RWPE2 (cell line): Measurements from ENCODE around the gene MAPK8IP3.

ENCODE experiments used
- ATAC-seq: fragments of 200-7000 bp; cut with Tn5 transposase; 3 replicates; pipeline ENCODE4 v1.9.1; 2021; ENCODE audit warnings: low read depth
- DNase-seq: peaks from one replicate; pipeline ENCODE4 v3.0.0-alpha.2; 2020; ENCODE audit warnings: low spot score
- H3K27ac ChIP-seq: fragments of 450-650 bp; 2 replicates; pipeline ENCODE4 v1.5.1; 2017; ENCODE audit warnings: mild to moderate bottlenecking; ENCODE audit not compliant: poor library complexity, severe bottlenecking
- H3K27me3 ChIP-seq: fragments of 250-450 bp; sonication (Bioruptor Pico); 2 replicates; pipeline ENCODE4 v1.5.1; 2021; ENCODE audit warnings: mild to moderate bottlenecking, moderate library complexity; ENCODE audit not compliant: insufficient read depth, poor library complexity, severe bottlenecking
- H3K36me3 ChIP-seq: fragments of 250-450 bp; sonication (Bioruptor Pico); 2 replicates; pipeline ENCODE4 v1.5.1; 2020; ENCODE audit warnings: low read depth, mild to moderate bottlenecking, moderate library complexity
- H3K4me1 ChIP-seq: fragments of 250-450 bp; sonication (Bioruptor Pico); 2 replicates; pipeline ENCODE4 v1.5.1; 2021; ENCODE audit warnings: mild to moderate bottlenecking, moderate library complexity; ENCODE audit not compliant: insufficient read depth, poor library complexity, severe bottlenecking
- H3K4me3 ChIP-seq: fragments of 250-450 bp; sonication (Bioruptor Pico); 2 replicates; pipeline ENCODE4 v1.5.1; 2021; ENCODE audit warnings: mild to moderate bottlenecking, moderate library complexity; ENCODE audit not compliant: severe bottlenecking
- H3K9me3 ChIP-seq: fragments of 250-450 bp; sonication (Bioruptor Pico); 2 replicates; pipeline ENCODE4 v1.5.1; 2021; ENCODE audit warnings: mild to moderate bottlenecking, moderate library complexity; ENCODE audit not compliant: severe bottlenecking
- CTCF ChIP-seq: fragments of 450-650 bp; IDR thresholded peaks from one replicate; pipeline ENCODE4 v1.5.1; 2017; ENCODE audit warnings: mild to moderate bottlenecking, moderate library complexity; ENCODE audit not compliant: poor library complexity, severe bottlenecking

MAPK8IP3 gene

GRCh38 chr16:1768061-1768766 is 62.2 kb downstream of the MAPK8IP3 start:
- no peak for DNase-seq
- no peaks in the 10 kb centered on the region for H3K27me3 ChIP-seq
- H3K9me3 ChIP-seq = no peaks in the 10 kb centered on the region
- no peak for ATAC-seq
- H3K4me3 ChIP-seq = no peak overlapping the region
- H3K36me3 ChIP-seq = peaks cover 27% of the 10 kb centered on the region
- no peak for TF ChIP-seq CTCF
- H3K4me1 ChIP-seq = peaks cover 4% of the 10 kb centered on the region
- H3K27ac ChIP-seq = no peak overlapping the region

GRCh38 chr16:1768767-1769401 is 62.9 kb downstream of the MAPK8IP3 start:
- H3K4me3 ChIP-seq = no peak overlapping the region
- TF ChIP-seq CTCF = no peak
- H3K9me3 ChIP-seq = no peaks in the 10 kb centered on the region
- no peak overlapping the region for H3K27ac ChIP-seq
- ATAC-seq (no peak), DNase-seq (no peak)
- H3K27me3 ChIP-seq = no peaks in the 10 kb centered on the region
- H3K4me1 ChIP-seq = peaks cover 4% of the 10 kb centered on the region
- H3K36me3 ChIP-seq = peaks cover 24% of the 10 kb centered on the region

GRCh38 chr16:1769402-1770300 is 63.7 kb downstream of the MAPK8IP3 start:
- H3K27ac ChIP-seq = peak overlapping the region; percentile 66
- H3K9me3 ChIP-seq = no peaks in the 10 kb centered on the region
- TF ChIP-seq CTCF = no peak
- H3K27me3 ChIP-seq = no peaks in the 10 kb centered on the region
- peak overlapping the region; percentile 83 for H3K4me3 ChIP-seq
- peaks cover 18% of the 10 kb centered on the region for H3K36me3 ChIP-seq
- DNase-seq (no peak), ATAC-seq (no peak)
- H3K4me1 ChIP-seq = peaks cover 4% of the 10 kb centered on the region

GRCh38 chr16:1770328-1771187 is 64.6 kb downstream of the MAPK8IP3 start:
- Histone ChIP-seq H3K27ac (peak overlapping the region; percentile 66), H3K4me1 (peaks cover 4% of the 10 kb centered on the region), H3K4me3 (peak overlapping the region; percentile 83), H3K36me3 (peaks cover 17% of the 10 kb centered on the region), H3K27me3 (no peaks in the 10 kb centered on the region), H3K9me3 (no peaks in the 10 kb centered on the region)
- DNase-seq (peak; percentile 87), ATAC-seq (peak; percentile 54)
- TF ChIP-seq CTCF = no peak
